SH-SY5Y (cell line): Measurements from ENCODE around the gene EDN2.

ENCODE experiments used
- GATA2 ChIP-seq: IDR thresholded peaks from 2 replicates; pipeline ENCODE4 v1.6.1; 2011; ENCODE audit warnings: mild to moderate bottlenecking, low read depth, low read length
- GATA3 ChIP-seq: IDR thresholded peaks from 2 replicates; pipeline ENCODE4 v1.6.1; 2011; ENCODE audit warnings: low read depth, mild to moderate bottlenecking, low read length, moderate library complexity

DNA sequence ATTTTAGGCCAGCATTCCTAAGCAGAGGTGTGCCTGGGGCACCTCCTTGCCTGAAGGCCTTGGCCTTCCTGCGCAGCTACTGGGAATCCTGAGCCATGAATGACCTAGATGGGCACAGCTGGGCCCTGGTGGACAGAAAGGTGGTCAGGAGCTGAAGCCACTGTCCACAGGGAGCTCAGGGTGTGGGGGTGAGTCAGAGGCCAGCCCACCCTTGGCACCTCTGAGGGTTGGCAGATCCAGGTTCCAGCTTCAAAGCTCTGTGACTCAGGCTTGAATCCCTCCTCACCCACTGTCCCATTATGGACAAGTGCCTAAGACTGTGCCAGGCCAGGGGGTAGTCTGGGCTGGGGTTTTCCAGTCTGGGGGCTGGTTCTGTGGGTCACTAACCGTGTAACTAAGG is 6.4 kb upstream of the EDN2 start:
- TF ChIP-seq GATA3 (no peak), GATA2 (no peak)
